HG03460 (cell line): ENCODE data around the gene NTNG2.

Experiments
- ATAC-seq: cut with Tn5 transposase; IDR thresholded peaks from one replicate; pipeline ENCODE4 v1.9.1; 2021; ENCODE audit not compliant: unreplicated experiment

The NTNG2 gene

DNA sequence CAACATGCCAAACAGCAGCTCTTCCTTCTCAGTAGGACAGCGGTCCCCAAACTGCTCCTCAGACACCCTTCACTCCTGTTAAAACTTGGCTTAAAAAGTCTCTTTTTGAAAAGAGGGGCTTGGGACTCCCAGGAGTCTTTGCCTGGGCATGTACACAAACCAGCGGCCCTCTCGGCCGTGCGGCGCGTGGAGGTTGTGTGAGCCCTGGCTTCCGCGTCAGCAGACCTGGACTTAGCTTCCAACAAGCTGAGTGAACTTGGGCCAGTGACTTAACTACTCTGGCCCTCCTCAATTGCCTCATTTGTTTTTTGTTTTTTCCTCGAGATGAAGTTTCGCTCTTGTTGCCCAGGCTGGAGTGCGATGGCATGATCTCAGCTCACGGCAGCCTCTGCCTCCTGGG, 15.3 kb upstream of the NTNG2 start:
- no peak for ATAC-seq

DNA sequence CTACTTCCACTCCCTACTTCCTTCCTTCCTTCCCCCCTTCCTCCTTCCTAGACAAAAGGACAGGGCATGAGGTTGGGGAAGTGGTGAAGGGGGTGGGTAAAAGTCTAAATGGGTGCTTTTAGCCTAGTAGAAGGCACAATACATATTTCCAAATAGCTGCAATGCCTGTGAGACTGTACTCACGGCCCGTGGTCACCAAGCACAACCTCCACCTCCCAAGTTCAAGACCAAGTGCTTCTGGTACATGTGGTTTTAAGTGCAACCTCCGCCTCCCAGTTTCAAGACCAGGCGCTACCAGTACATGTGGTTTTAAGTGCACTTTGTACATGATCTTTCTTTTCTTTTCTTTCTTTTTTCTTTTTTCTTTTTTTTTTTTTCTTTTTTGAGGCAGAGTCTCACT, 14.5 kb upstream of the NTNG2 start:
- ATAC-seq, result no peak

GRCh38 chr9:132147839-132148238, 14.0 kb upstream of the NTNG2 start:
- ATAC-seq, result no peak

GRCh38 chr9:132150256-132150655, 11.6 kb upstream of the NTNG2 start:
- ATAC-seq, result no peak

DNA sequence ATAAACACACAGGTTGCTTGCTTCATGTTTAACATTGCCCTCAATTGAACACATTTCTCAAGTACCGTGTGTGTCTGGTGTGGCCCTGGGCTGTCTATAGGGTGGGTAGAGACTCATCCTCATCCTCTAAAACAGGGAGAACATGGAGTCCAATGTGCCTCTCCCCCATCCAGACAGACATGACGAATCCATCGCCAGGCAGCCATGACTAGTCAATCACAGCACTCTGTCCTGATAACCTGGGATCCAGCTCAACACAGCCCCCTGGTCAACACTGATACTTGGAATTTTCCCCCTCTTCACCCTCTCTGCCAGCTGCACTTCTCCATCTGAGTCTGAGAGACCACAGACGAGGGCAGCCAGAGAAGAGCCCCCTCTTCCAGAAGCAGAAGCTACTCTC, 10.7 kb upstream of the NTNG2 start:
- no peak for ATAC-seq

DNA sequence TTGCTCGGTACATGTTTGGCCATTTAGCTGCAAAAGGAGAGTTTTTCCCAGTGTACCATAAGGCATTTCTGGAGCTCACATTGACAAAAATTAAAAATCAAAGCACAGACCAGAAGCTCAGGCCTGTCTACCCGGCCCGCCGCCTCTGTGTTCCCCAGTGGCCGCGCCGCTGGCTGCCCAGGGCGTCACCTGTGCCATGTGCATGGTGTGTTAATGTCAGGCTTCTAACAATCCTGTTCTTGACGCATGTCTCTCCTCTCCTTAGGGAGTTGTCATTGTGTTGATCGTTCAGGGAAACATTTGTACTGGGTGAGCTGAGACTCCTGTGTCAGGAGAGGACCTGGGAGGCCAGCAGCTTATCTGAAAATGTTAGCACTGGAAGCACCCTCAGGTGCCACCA, 9.6 kb upstream of the NTNG2 start:
- ATAC-seq, result no peak

DNA sequence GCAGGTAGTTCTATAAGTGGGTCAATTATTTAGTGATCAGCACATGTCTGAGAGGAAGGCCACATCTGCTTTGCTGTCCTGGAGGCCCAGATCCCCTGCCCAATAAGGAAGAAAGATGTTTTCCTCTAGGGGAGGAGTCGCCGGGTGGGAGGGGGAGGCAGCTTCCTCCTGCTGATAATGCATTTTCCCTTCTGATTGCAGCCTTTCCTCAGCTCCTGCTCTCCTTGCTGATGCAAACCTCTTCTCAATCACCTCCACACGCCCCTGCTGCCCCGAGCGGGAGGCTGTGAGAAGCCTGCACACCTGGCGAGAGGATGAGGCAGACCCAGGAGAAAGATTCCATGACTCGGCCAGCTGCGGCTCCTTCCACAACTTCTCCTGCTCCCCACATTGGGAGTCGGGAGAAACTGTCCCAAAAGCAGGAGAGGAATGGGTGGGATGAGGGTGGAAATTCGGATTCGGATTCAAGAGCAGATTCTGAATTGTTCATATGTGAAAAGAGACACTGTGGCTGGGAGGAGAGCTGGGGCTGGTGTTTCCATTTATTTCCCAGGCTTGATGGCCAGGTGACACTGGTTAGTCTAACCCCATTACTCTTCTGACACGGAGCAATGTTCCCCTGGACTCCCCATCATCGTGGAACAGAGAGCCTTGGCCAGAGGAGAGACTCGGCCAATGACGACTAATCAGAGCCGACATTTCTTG, 6.8 kb upstream of the NTNG2 start:
- no peak for ATAC-seq

DNA sequence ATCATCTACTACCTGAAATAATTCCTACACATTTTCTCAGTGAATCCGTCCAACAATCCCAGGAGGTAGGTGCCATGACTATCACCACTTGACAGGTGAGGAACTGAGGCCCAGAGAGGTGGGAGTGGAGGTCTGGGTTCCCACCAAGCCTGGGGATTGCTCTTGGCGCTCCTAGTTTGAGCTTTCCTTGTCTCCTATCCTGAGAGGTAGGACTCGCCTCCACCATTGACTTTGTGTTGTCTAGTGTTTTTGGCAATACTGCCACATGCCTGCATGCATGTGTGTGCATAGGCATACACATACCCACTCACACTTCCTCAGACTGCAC, 6.3 kb upstream of the NTNG2 start:
- no peak for ATAC-seq

DNA sequence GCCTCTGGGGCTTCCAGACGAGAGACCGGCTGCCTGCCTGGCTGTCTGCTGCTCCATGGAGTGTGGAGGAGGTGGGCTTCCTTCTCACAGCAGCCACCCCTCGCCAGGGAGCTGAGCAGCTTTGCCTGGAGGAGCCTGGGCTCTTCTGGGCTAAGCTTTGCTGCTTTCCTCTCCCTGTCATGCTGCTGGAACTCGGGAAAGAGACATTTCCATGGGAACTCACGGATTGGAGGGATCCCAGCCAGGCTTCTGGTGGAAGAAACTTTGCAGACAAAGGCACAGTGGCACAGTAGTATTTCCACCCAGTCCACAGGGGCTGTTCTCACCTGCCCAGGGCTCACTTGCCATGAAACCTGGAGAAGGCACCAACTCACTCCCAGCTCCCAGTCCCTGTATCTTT, 5.6 kb upstream of the NTNG2 start:
- ATAC-seq, result no peak

DNA sequence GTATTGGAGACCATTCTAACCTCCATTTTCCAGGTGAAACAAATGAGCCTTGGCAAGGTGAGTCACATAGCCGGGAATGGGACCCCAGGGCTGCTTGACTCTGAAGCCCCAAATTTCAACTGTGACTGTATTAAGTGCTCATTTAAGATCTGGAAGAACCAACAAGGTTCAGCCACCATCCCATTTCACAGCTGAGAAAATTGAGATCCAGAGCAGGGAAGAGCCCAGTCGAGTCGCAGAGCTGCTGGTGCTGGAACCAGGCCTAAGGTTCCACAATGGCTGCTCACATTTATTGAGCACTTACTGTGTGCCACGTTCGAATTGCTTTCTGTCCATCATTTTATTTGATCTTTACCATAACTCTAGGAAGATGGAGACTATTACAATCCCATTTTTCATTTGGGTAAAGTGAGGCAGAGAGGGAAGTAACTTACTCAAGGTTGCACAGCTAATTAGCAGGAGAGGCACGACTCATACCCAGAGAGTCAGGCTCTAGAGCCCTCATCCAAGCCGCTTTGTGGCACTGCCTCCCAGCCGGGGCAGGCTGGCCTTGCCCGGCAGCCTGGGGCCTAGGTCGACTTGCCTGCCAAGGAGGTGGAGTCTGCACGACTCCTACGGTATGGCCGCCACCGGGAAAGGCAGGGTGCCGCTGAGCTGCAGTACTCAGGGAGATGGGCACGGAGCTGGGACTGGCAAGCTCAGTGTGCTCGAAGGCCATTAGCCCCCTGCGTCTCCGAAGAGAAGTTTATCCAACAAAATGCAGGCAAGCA, 4.3 kb upstream of the NTNG2 start:
- ATAC-seq, result no peak

DNA sequence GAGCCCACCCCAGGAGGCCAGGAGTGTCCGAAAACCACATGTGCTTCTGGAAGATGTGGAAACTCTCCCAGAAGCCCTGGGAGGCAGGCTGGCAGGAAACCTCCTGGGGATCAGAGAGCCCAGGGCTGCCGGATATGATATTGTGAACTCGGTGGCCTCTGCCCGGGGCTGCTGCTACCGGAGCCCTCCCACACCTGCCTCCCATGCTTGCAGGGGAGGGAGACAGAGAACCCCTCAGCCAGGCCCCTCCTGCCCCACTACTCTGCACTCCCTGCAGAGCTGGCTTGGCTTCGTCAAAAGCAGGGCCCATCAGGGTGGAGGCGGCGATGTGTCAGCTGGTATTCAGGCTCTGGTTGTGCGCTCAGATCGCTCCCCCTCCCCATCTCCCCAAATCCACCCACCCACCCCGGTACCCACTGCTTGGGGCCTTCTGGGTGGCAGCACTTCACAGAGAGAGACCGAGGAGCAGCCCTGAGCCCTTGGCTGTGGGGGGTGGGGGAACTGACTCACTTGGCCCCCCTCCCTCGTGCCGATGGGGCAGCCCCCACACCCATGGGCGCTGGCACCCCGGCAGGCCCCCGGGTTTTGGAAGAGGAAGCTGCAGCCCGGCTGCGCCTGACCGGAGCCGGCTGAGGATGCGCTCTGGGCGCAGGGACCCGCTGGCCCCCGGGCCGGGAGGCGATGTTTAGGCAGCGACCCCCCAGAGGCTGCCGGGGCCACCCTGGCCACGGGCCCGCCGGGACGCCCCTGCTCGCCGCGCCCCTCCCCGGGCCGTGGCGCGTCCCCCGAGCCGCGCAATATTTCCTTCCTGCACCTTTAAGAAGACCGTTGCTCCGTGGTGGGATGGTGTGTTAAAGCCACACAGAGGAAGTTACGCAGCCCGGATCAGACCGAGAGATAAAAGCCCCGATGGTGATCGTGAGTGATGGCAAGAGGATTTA, 786 bp upstream of the NTNG2 start:
- ATAC-seq, result no peak

GRCh38 chr9:132162764-132163456, 1.1 kb downstream of the NTNG2 start:
- ATAC-seq, result no peak

- no peak for ATAC-seq
Measured at GRCh38 chr9:132163457-132163875, 1.6 kb downstream of the NTNG2 start.

DNA sequence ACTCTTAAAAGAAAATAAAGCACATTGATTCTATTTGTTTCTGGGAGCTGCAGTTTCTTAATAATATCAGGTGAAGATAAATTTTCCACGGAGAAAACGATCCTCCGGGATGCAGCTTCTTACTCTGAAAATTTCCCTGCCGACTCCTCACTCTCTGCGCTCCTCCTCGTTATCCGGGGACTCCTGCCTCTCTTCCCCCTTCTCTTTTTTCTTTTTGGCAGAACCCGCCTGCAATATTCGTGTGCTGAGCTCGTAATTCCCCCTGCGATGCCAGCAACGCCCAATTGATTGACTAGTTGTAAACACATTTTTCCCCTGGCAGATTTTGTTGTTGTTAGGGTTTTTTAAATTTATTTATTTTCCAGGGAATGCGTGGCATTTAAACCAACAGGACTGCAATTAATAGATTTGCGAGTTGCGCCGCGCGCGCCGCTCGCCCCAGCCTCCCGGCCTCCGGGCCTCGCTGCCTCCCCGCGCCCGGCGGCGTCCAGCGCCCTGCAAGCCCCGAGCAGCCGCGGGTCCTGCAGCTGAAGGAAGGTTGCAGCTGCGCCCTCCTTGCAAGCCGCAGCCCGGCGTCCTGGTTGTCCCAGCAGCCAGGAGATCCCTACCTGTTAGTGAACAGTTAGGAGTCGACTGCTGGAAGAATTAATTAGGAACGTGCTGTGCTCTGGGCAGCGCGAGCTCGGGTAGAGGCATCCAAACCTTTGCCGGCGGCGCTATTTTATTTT, 2.2 kb downstream of the NTNG2 start:
- no peak for ATAC-seq

DNA sequence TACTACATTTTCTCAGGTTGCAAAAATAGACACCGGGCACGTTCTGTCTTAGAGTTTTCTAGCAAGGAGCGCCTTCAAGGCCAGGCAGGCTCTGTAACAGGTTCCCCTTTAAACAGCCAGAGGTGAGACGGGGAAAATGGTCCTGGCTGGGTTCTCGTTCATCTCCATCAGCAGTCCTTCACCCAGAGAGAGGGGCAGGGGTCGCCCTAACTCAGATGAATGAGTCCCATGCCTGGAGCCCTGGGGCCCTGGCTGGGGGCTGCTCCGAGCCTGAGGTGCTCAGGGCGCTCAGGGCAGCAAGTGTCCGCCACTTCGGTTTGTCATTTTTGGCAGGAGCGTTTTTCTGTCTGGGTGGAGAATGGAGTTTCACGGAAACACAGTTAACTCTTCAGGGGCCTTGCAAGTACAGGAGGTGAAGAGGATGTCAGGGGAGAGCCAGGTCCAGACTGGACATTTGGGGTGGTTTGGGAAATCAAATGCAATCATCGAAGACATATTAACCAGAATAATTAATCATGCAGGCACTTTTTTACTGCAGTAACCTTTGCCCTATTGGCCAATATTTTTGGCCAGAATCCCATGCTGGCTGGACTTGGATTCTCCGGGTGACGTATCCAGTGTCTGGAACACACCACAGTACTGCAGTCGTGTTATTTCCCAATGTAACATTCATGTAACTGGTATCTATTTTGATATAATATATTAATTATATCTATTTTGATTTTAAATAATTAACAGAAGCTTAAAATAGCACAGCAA, 2.9 kb downstream of the NTNG2 start:
- no peak for ATAC-seq

DNA sequence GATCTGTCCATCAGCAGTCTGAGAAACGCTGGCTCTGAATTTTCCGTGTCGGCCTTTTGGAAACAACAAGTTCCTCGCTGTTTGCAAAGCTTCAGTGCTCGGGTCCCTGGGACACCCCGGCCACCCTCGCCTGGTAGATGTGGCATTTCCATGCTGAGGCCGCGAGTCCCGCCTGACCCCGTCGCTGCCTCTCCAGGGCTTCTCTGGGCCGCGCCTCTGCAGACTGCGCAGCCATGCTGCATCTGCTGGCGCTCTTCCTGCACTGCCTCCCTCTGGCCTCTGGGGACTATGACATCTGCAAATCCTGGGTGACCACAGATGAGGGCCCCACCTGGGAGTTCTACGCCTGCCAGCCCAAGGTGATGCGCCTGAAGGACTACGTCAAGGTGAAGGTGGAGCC, 4.7 kb downstream of the NTNG2 start:
- no peak for ATAC-seq

DNA sequence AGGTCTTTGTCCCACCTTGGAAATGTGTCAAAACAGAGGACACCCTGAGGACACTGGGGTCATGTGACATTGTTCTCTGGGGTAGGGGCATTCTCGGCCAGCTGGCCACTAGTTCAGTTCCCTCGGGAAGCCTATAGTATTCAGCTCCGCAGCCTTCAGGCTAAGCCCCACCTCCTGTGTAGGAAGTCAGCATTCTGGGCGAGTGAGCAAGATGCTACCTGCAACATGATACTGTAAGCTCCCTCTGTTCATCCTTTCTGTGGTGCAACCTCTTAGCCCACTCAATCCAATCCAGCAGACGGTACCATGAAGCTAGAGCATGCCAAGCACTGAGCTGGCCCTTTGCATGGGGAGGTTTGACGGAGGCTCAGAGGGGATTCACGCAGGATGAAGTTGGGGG, 5.3 kb downstream of the NTNG2 start:
- no peak for ATAC-seq

DNA sequence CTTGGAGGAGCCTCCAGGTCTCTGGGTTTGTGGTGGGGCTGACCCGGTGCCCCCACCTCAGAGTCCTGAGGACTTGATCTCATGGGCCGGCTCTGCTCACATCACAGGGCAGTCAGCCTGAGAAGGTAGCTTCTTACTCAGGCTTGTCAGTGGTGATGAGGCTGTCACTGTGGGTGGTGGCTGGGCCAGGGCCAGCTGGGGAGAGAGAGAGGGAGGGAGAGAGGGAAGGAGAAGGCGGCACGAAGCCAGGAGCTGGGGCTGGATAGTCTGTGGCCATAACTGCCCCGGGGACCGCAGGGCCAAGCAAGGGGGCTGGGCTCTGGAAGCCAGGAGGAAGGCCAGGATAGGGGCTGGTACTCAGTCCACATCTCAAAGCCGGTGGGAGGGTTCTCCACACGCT, 6.5 kb downstream of the NTNG2 start:
- no peak for ATAC-seq

- ATAC-seq, result no peak
Measured at GRCh38 chr9:132168851-132169250, 7.0 kb downstream of the NTNG2 start.
